Measurements from ENCODE around the gene PIWIL1. TPM values are rescaled to one million over a fixed set of nuclear protein-coding genes. Genes with fewer than 3 reads are reported as not detected.

The PIWIL1 gene
- total and polyA plus RNA-seq, 2 donors (not counting 3 experiments of a cell fraction or from before 2014, with no cell fraction given): not detected

DNA sequence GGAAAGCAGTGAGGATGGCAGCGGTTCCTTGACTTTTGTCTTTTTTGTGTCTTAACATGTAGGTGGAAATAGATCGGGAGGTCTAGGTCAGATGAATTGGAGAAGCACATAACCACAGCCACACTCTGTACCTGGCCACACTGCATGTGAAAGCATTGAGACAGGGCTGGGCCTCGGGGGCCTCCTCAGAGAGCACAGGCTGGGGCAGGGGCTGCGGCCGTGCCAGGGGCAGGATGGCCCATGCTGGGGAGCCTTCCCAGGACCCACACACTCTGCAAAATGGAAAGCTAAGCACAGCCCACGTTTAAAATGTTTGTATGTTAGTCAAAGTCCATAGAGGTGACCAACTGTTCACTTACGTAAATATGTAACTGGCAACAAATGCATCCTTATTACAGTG is 76.7 kb downstream of the PIWIL1 start:
- Histone ChIP-seq H3K36me3 (ENCODE audit: control insufficient read depth in 2 of 2, extremely low read depth in 1 of 2, insufficient read depth in 2 of 2, low read length in 2 of 2) (no peaks in the 10 kb centered on the region), H3K4me1 (ENCODE audit: control insufficient read depth, extremely low read depth, insufficient read depth, low read length) (no peaks in the 10 kb centered on the region), H3K27me3 (ENCODE audit: control insufficient read depth in 2 of 2, insufficient read depth in 2 of 2, low read length in 2 of 2) (no peaks in the 10 kb centered on the region), H3K4me2 (ENCODE audit: insufficient read depth, low read length) (no peak overlapping the region), H3K9ac (replicated peaks; ENCODE audit: extremely low read depth, insufficient read depth, low read length) (no peak overlapping the region), H4K20me1 (replicated peaks; ENCODE audit: control insufficient read depth, extremely low read depth, insufficient read depth, low read length) (no peaks in the 10 kb centered on the region), H3K9me3 (replicated peaks; ENCODE audit: control insufficient read depth, insufficient read depth, low read length) (peaks cover 11% of the 10 kb centered on the region), H3K79me2 (ENCODE audit: control insufficient read depth, insufficient read depth, low read length) (no peaks in the 10 kb centered on the region), H3K9me1 (replicated peaks; ENCODE audit: control insufficient read depth, extremely low read depth, insufficient read depth, low read length) (no peaks in the 10 kb centered on the region), H2AFZ (ENCODE audit: low read depth, low read length) (no peak overlapping the region), H3K4me3 (replicated peaks in 1 of 3; ENCODE audit: insufficient read depth in 1 of 3, low read depth in 1 of 3, low read length in 3 of 3) (no peak overlapping the region), H3K27ac (ENCODE audit: insufficient read depth, low read depth, low read length) (no peak overlapping the region)
- DNase-seq (ENCODE audit: low read depth, low spot score) (no peak), FAIRE-seq (no peak)
- BruUV-seq (replicated peaks): no TSS peak
- dilution Hi-C loops (cut with MboI; ENCODE audit: extremely low pct_ligation_motif_present, low sequenced_read_pairs): no loop called here
- ChIA-PET CTCF (no interaction called here), POLR2A (no interaction called here)
- TF ChIP-seq POLR2AphosphoS5 (IDR thresholded peaks at IDR 0.05; ENCODE audit: insufficient read depth, low read depth, low read length) (no peak), JUN (IDR thresholded peaks at IDR 0.05; ENCODE audit: borderline replicate concordance, insufficient read depth, insufficient read length, low read depth) (no peak), GATA2 (IDR thresholded peaks at IDR 0.05; ENCODE audit: insufficient read depth, insufficient read length, low read depth, low read length) (no peak), FOS (IDR thresholded peaks at IDR 0.05; ENCODE audit: borderline replicate concordance, insufficient read depth, low read length) (no peak), POLR2A (IDR thresholded peaks at IDR 0.05; ENCODE audit: low read depth, low read length) (no peak), MYC (IDR thresholded peaks at IDR 0.05; ENCODE audit: low read depth, low read length) (no peak), EZH2 (IDR thresholded peaks at IDR 0.05; ENCODE audit: borderline replicate concordance, low read depth, low read length, severe bottlenecking) (no peak)
- TF ChIP-seq, protein P1, sequence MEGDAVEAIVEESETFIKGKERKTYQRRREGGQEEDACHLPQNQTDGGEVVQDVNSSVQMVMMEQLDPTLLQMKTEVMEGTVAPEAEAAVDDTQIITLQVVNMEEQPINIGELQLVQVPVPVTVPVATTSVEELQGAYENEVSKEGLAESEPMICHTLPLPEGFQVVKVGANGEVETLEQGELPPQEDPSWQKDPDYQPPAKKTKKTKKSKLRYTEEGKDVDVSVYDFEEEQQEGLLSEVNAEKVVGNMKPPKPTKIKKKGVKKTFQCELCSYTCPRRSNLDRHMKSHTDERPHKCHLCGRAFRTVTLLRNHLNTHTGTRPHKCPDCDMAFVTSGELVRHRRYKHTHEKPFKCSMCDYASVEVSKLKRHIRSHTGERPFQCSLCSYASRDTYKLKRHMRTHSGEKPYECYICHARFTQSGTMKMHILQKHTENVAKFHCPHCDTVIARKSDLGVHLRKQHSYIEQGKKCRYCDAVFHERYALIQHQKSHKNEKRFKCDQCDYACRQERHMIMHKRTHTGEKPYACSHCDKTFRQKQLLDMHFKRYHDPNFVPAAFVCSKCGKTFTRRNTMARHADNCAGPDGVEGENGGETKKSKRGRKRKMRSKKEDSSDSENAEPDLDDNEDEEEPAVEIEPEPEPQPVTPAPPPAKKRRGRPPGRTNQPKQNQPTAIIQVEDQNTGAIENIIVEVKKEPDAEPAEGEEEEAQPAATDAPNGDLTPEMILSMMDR (IDR thresholded peaks at IDR 0.05; ENCODE audit: extremely low read depth in 1 of 2, insufficient read depth in 1 of 2, low read depth in 1 of 2, low read length in 2 of 2): no peak
- TF ChIP-seq, protein P2, sequence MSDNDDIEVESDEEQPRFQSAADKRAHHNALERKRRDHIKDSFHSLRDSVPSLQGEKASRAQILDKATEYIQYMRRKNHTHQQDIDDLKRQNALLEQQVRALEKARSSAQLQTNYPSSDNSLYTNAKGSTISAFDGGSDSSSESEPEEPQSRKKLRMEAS (IDR thresholded peaks at IDR 0.05; ENCODE audit: insufficient read depth, insufficient read length): no peak
- intact Hi-C loops (cut with micrococcal nuclease): no loop called here

All from endothelial cell of umbilical vein (primary cell).